Progenitor cell of endocrine pancreas (in vitro differentiated cells): ENCODE results near the gene MARCHF10. TPM values are rescaled to one million over a fixed set of nuclear protein-coding genes. Genes with fewer than 3 reads are reported as not detected.

ENCODE experiments used
- DNase-seq: peaks from one replicate; pipeline ENCODE4 v3.0.0; 2021; ENCODE audit warnings: low spot score; ENCODE audit not compliant: unreplicated experiment
- H3K27ac Mint-ChIP-seq: 2 replicates; pipeline ENCODE4 v1.8.0; 2021; ENCODE audit warnings: mild to moderate bottlenecking, moderate library complexity, mixed read lengths
- H3K27me3 Mint-ChIP-seq: 2 replicates; pipeline ENCODE4 v1.8.0; 2021; ENCODE audit warnings: mixed read lengths
- H3K36me3 Mint-ChIP-seq: 2 replicates; pipeline ENCODE4 v1.8.0; 2022; ENCODE audit warnings: mixed read lengths; ENCODE audit not compliant: insufficient read depth
- H3K4me1 Mint-ChIP-seq: 2 replicates; pipeline ENCODE4 v1.8.0; 2021; ENCODE audit warnings: low read depth, mixed read lengths
- H3K4me3 Mint-ChIP-seq: 2 replicates; pipeline ENCODE4 v1.8.0; 2021; ENCODE audit warnings: low read depth, mild to moderate bottlenecking, moderate library complexity, mixed read lengths
- H3K9me3 Mint-ChIP-seq: 2 replicates; pipeline ENCODE4 v1.8.0; 2021; ENCODE audit warnings: low read depth, mixed read lengths
- CTCF ChIP-seq: fragments of 200-600 bp; sonication (generic); IDR thresholded peaks from one replicate; pipeline ENCODE4 v1.5.0; 2021; ENCODE audit warnings: antibody characterized with exemption, mild to moderate bottlenecking; ENCODE audit not compliant: unreplicated experiment
- total RNA-seq: library from RNA; stranded (reverse); gene quantifications from 2 replicates; pipeline ENCODE4 v1.2.1, GENCODE V29; 2021

The MARCHF10 gene
- total RNA-seq, 1 donor from 2014 or later, result not detected

- DNase-seq, result no peak
- H3K4me1 Mint-ChIP-seq, result peaks cover 9% of the 10 kb centered on the region
- H3K9me3 Mint-ChIP-seq, result no peaks in the 10 kb centered on the region
- H3K4me3 Mint-ChIP-seq, result no peak overlapping the region
- H3K36me3 Mint-ChIP-seq, result peaks cover 2% of the 10 kb centered on the region
- no peak for TF ChIP-seq CTCF
- H3K27ac Mint-ChIP-seq, result no peak overlapping the region
- peaks cover 62% of the 10 kb centered on the region for H3K27me3 Mint-ChIP-seq
These were observed 102.1 kb downstream of the MARCHF10 start for GRCh38 chr17:62705778-62706597.

GRCh38 chr17:62705156-62705777 is 102.8 kb downstream of the MARCHF10 start:
- Mint-ChIP-seq H3K27ac (no peak overlapping the region), H3K27me3 (peaks cover 64% of the 10 kb centered on the region), H3K4me1 (peaks cover 9% of the 10 kb centered on the region), H3K4me3 (peak overlapping the region; percentile 79), H3K36me3 (peaks cover 2% of the 10 kb centered on the region), H3K9me3 (no peaks in the 10 kb centered on the region)
- no peak for DNase-seq
- no peak for TF ChIP-seq CTCF

GRCh38 chr17:62704381-62704971 is 103.6 kb downstream of the MARCHF10 start:
- peak overlapping the region; percentile 62 for H3K27ac Mint-ChIP-seq
- H3K36me3 Mint-ChIP-seq, result peaks cover 2% of the 10 kb centered on the region
- TF ChIP-seq CTCF, result no peak
- no peak for DNase-seq
- peaks cover 12% of the 10 kb centered on the region for H3K4me1 Mint-ChIP-seq
- H3K27me3 Mint-ChIP-seq, result peaks cover 60% of the 10 kb centered on the region
- peak overlapping the region; percentile 79 for H3K4me3 Mint-ChIP-seq
- H3K9me3 Mint-ChIP-seq, result no peaks in the 10 kb centered on the region

GRCh38 chr17:62703776-62704380 is 104.2 kb downstream of the MARCHF10 start:
- peaks cover 60% of the 10 kb centered on the region for H3K27me3 Mint-ChIP-seq
- H3K9me3 Mint-ChIP-seq, result no peaks in the 10 kb centered on the region
- no peak overlapping the region for H3K27ac Mint-ChIP-seq
- peak; percentile 82 for DNase-seq
- H3K36me3 Mint-ChIP-seq, result peaks cover 2% of the 10 kb centered on the region
- H3K4me3 Mint-ChIP-seq, result peak overlapping the region; percentile 46
- peaks cover 12% of the 10 kb centered on the region for H3K4me1 Mint-ChIP-seq
- TF ChIP-seq CTCF, result peak; percentile 89

- H3K4me1 Mint-ChIP-seq, result peaks cover 12% of the 10 kb centered on the region
- H3K9me3 Mint-ChIP-seq, result no peaks in the 10 kb centered on the region
- TF ChIP-seq CTCF, result no peak
- H3K4me3 Mint-ChIP-seq, result peak overlapping the region; percentile 46
- peaks cover 60% of the 10 kb centered on the region for H3K27me3 Mint-ChIP-seq
- H3K36me3 Mint-ChIP-seq, result peaks cover 2% of the 10 kb centered on the region
- DNase-seq, result no peak
- H3K27ac Mint-ChIP-seq, result no peak overlapping the region
These were observed 104.8 kb downstream of the MARCHF10 start for GRCh38 chr17:62703261-62703775.
